NCI-H2081 treated with DMSO at 0.1 percent for 48 hours (cell line): ENCODE results near the gene CDYL2.
"Not testable (repeated sequence)": the region's sequence is repeated elsewhere in the genome, so short reads cannot be mapped to it uniquely, and the experiment has no call there.

ENCODE experiments used
- DNase-seq: peaks from one replicate; lab custom pipeline; 2025; lab: John Stamatoyannopoulos, UW

Gene CDYL2

GRCh38 chr16:80807906-80808305 lies 3.5 kb upstream of the CDYL2 start:
- no peak for DNase-seq

GRCh38 chr16:80806927-80807340 lies 2.5 kb upstream of the CDYL2 start:
- DNase-seq: no peak

GRCh38 chr16:80806289-80806688 lies 1.9 kb upstream of the CDYL2 start:
- DNase-seq: no peak

GRCh38 chr16:80804056-80804525 lies 307 bp downstream of the CDYL2 start:
- DNase-seq: no peak

GRCh38 chr16:80803339-80804055 lies 901 bp downstream of the CDYL2 start:
- no peak for DNase-seq

GRCh38 chr16:80802902-80803301 lies 1.5 kb downstream of the CDYL2 start:
- no peak for DNase-seq

GRCh38 chr16:80802138-80802537 lies 2.3 kb downstream of the CDYL2 start:
- DNase-seq: no peak

- DNase-seq: no peak
These were observed 10.3 kb downstream of the CDYL2 start for GRCh38 chr16:80794071-80794470.

- DNase-seq: no peak
These were observed 12.4 kb downstream of the CDYL2 start for GRCh38 chr16:80792031-80792430.

- DNase-seq: no peak
These were observed 13.0 kb downstream of the CDYL2 start for GRCh38 chr16:80791411-80791810.

GRCh38 chr16:80790751-80791150 lies 13.6 kb downstream of the CDYL2 start:
- no peak for DNase-seq

- DNase-seq: no peak
These were observed 16.4 kb downstream of the CDYL2 start for GRCh38 chr16:80788027-80788426.

- not testable (repeated sequence) for DNase-seq
These were observed 17.8 kb downstream of the CDYL2 start for GRCh38 chr16:80786561-80786960.

GRCh38 chr16:80784951-80785350 lies 19.4 kb downstream of the CDYL2 start:
- DNase-seq: no peak

GRCh38 chr16:80778703-80779102 lies 25.7 kb downstream of the CDYL2 start:
- DNase-seq: no peak

GRCh38 chr16:80776856-80777255 lies 27.5 kb downstream of the CDYL2 start:
- no peak for DNase-seq

- no peak for DNase-seq
These were observed 28.9 kb downstream of the CDYL2 start for GRCh38 chr16:80775450-80775849.

- no peak for DNase-seq
These were observed 37.6 kb downstream of the CDYL2 start for GRCh38 chr16:80766798-80767197.

GRCh38 chr16:80759419-80760162 lies 44.8 kb downstream of the CDYL2 start:
- DNase-seq: no peak

GRCh38 chr16:80754476-80754875 lies 49.9 kb downstream of the CDYL2 start:
- DNase-seq: no peak

GRCh38 chr16:80752541-80752940 lies 51.9 kb downstream of the CDYL2 start:
- DNase-seq: no peak

GRCh38 chr16:80751167-80751566 lies 53.2 kb downstream of the CDYL2 start:
- no peak for DNase-seq

- no peak for DNase-seq
These were observed 58.2 kb downstream of the CDYL2 start for GRCh38 chr16:80746231-80746630.
